Panc1 (cell line): Measurements from ENCODE around the gene GPRC6A. TPM values are rescaled to one million over a fixed set of nuclear protein-coding genes. Genes with fewer than 3 reads are reported as not detected.

ENCODE experiments used
- ATAC-seq: fragments of 200-7000 bp; cut with Tn5 transposase; 2 replicates; pipeline ENCODE4 v1.9.1; 2020; ENCODE audit warnings: mild to moderate bottlenecking, moderate library complexity
- BruUV-seq: library from RNA; stranded (reverse); fragments of 400-500 nt; replicated peaks from 2 replicates; lab custom pipeline; 2021; lab: Mats Ljungman, UMichigan
- CTCF ChIA-PET: fragments of 300-600 bp; sonication (Branson Sonifier 250); formaldehyde crosslinking; loops from one replicate; lab custom pipeline; 2022; ENCODE audit warnings: antibody characterized with exemption; lab: Charles Lee
- POLR2A ChIA-PET: fragments of 300-600 bp; sonication (Branson Sonifier 250); formaldehyde crosslinking; loops from one replicate; lab custom pipeline; 2022; ENCODE audit warnings: antibody characterized with exemption; lab: Charles Lee
- DNase-seq: peaks from one replicate; pipeline ENCODE4 v3.0.0-alpha.2; 2010; ENCODE audit warnings: low read depth, low spot score
- H3K27ac ChIP-seq: 2 replicates; pipeline ENCODE4 v1.5.1; 2011; ENCODE audit warnings: mild to moderate bottlenecking, low read length, inconsistent platforms
- H3K27me3 ChIP-seq: fragments of 200-500 bp; sonication (Bioruptor generic); 2 replicates; pipeline ENCODE4 v1.6.0; 2014; ENCODE audit warnings: low read length, inconsistent platforms; ENCODE audit not compliant: control insufficient read depth, insufficient read depth
- H3K36me3 ChIP-seq: fragments of 200-500 bp; sonication (Bioruptor generic); 2 replicates; pipeline ENCODE4 v1.5.1; 2014; ENCODE audit warnings: inconsistent platforms, mild to moderate bottlenecking, low read length, moderate library complexity; ENCODE audit not compliant: control insufficient read depth, insufficient read depth
- H3K4me1 ChIP-seq: 2 replicates; pipeline ENCODE4 v1.5.1; 2011; ENCODE audit warnings: inconsistent platforms, mild to moderate bottlenecking, low read length, moderate library complexity; ENCODE audit not compliant: control insufficient read depth, insufficient read depth
- H3K4me3 ChIP-seq, 2 experiments: 2 replicates each; pipeline ENCODE4 v1.5.1; 2011 to 2012; ENCODE audit warnings: low read depth in 2 of 2, low read length in 2 of 2, mild to moderate bottlenecking in 2 of 2, inconsistent platforms in 1 of 2, moderate library complexity in 1 of 2
- H3K9me3 ChIP-seq: fragments of 200-500 bp; sonication (Bioruptor generic); 2 replicates; pipeline ENCODE4 v1.5.1; 2014; ENCODE audit warnings: low read depth, mild to moderate bottlenecking, inconsistent platforms, low read length, moderate library complexity; ENCODE audit not compliant: control insufficient read depth, insufficient read depth
- CTCF ChIP-seq: fragments of 450-650 bp; IDR thresholded peaks from 2 replicates; pipeline ENCODE4 v1.5.1; 2017; ENCODE audit warnings: mild to moderate bottlenecking
- POLR2AphosphoS5 ChIP-seq: IDR thresholded peaks from 2 replicates; pipeline ENCODE4 v1.6.1; 2012; ENCODE audit warnings: mild to moderate bottlenecking, low read depth, low read length, moderate library complexity
- REST ChIP-seq, 2 experiments: IDR thresholded peaks; 2 replicates each; pipeline ENCODE4 v1.6.1; 2011 to 2012; ENCODE audit warnings: low read depth in 2 of 2, control low read depth in 1 of 2, low read length in 1 of 2, mild to moderate bottlenecking in 1 of 2, moderate library complexity in 1 of 2; ENCODE audit not compliant: insufficient read depth in 1 of 2
- SIN3A ChIP-seq: IDR thresholded peaks from 2 replicates; pipeline ENCODE4 v1.6.1; 2012; ENCODE audit warnings: low read depth, mild to moderate bottlenecking, low read length, moderate library complexity, borderline replicate concordance; ENCODE audit not compliant: insufficient read depth
- TCF7L2 ChIP-seq: IDR thresholded peaks from 2 replicates; pipeline ENCODE4 v1.6.1; 2011; ENCODE audit warnings: mild to moderate bottlenecking, low read depth, low read length, inconsistent platforms
- in situ Hi-C: cut with HindIII; loops from 2 replicates; pipeline ENCODE4 v1.10.0; 2016; ENCODE audit warnings: low sequenced_read_pairs, low pct_unique_long_range_greater_than_20kb
- intact Hi-C: fragments of 100-400 bp; cut with micrococcal nuclease; formaldehyde crosslinking; loops from one replicate; pipeline ENCODE4 v1.10.0; 2022; ENCODE audit not compliant: unreplicated experiment
- total RNA-seq: library from RNA; stranded (reverse); gene quantifications from one replicate; pipeline ENCODE4 v1.2.1, GENCODE V29; 2021; ENCODE audit not compliant: unreplicated experiment

The GPRC6A gene
- total RNA-seq, 1 experiment from 2014 or later = not detected

- intact Hi-C loops = no loop called here
- ATAC-seq (peak; percentile 74), DNase-seq (no peak)
- Histone ChIP-seq H3K27ac (no peak within 1 kb of the TSS), H3K4me3 (peak within 1 kb of the TSS; percentile 32 to 36), H3K4me1 (no peaks in the 10 kb centered on the region), H3K9me3 (no peaks in the 10 kb centered on the region), H3K36me3 (no peaks in the 10 kb centered on the region), H3K27me3 (peaks cover 12% of the 10 kb centered on the region; the same call in 1 of the 2 replicates)
- ChIA-PET CTCF (interaction anchor here (0.6 kb wide), 1 partner anchor 162 kb away, joined by 9 read pairs; no protein-coding TSS in a partner anchor), POLR2A (no interaction called here)
- in situ Hi-C loops = no loop called here
- TF ChIP-seq CTCF (no peak), REST (IDR thresholded peaks at IDR 0.05; ENCODE audit: insufficient read depth in 1 of 2, low read depth in 2 of 2, low read length in 1 of 2) (no peak)
- BruUV-seq = no TSS peak
Measured at GRCh38 chr6:116764961-116765841, 63.7 kb downstream of the GPRC6A start, which contains the start of gene FAM162B. Gene FAM162B, minus strand, starts transcription at chr6:116765719. Its CDS starts 143 bp downstream, at chr6:116765576.

- Histone ChIP-seq H3K27me3 (peaks cover 12% of the 10 kb centered on the region; the same call in 1 of the 2 replicates), H3K4me3 (peak overlapping the region; percentile 32 to 36; a peak in 3 of 4 replicates), H3K4me1 (no peaks in the 10 kb centered on the region), H3K36me3 (no peaks in the 10 kb centered on the region), H3K27ac (no peak overlapping the region), H3K9me3 (no peaks in the 10 kb centered on the region)
- DNase-seq (no peak), ATAC-seq (peak; percentile 24; the same call in 1 of the 2 replicates)
- intact Hi-C loops = no loop called here
- TF ChIP-seq REST (IDR thresholded peaks at IDR 0.05; ENCODE audit: insufficient read depth in 1 of 2, low read depth in 2 of 2, low read length in 1 of 2) (no peak), SIN3A (no peak), CTCF (no peak), POLR2AphosphoS5 (no peak), TCF7L2 (no peak)
- ChIA-PET POLR2A (no interaction called here), CTCF (no interaction called here)
- in situ Hi-C loops = no loop called here
- no TSS peak for BruUV-seq
Measured at GRCh38 chr6:116764629-116764960, 64.3 kb downstream of the GPRC6A start.
